CD4-positive, CD25-positive, alpha-beta regulatory T cell (primary cell): ENCODE results near the gene RABIF. TPM values are rescaled to one million over a fixed set of nuclear protein-coding genes. Genes with fewer than 3 reads are reported as not detected.

Experiments
- ATAC-seq, 2 donors: fragments of 150-1000 bp; cut with Tn5 transposase; one replicate each; pipeline ENCODE4 v1.10.0; 2021; ENCODE audit warnings: low read depth in 2 of 2, moderate number of reproducible peaks in 2 of 2, moderate library complexity in 1 of 2
- DNase-seq, 3 donors: peaks; one replicate each; pipeline versions ENCODE4 v3.0.0 to v3.0.0-alpha.2; 2012 to 2022; ENCODE audit warnings: mixed read lengths in 1 of 3
- H3K27ac ChIP-seq: one replicate; pipeline ENCODE4 v1.7.0; 2013; ENCODE audit warnings: mild to moderate bottlenecking, low read length; ENCODE audit not compliant: insufficient read depth, poor library complexity, severe bottlenecking
- H3K27me3 ChIP-seq: one replicate; pipeline ENCODE4 v1.7.0; 2013; ENCODE audit warnings: low read length; ENCODE audit not compliant: control insufficient read depth, insufficient read depth
- H3K36me3 ChIP-seq: one replicate; pipeline ENCODE4 v1.7.0; 2013; ENCODE audit warnings: mild to moderate bottlenecking, low read length, moderate library complexity; ENCODE audit not compliant: control insufficient read depth, insufficient read depth
- H3K4me1 ChIP-seq: 2 replicates; pipeline ENCODE4 v1.7.0; 2013; ENCODE audit warnings: mild to moderate bottlenecking, low read length; ENCODE audit not compliant: insufficient read depth, control insufficient read depth, poor library complexity, severe bottlenecking
- H3K4me3 ChIP-seq: one replicate; pipeline ENCODE4 v1.7.0; 2013; ENCODE audit warnings: low read depth, mild to moderate bottlenecking, low read length, moderate library complexity
- H3K9me3 ChIP-seq, 2 experiments: 1 replicate in 1 of 2; 2 replicates in 1 of 2; pipeline ENCODE4 v1.7.0; 2013; ENCODE audit warnings: low read length in 2 of 2, mild to moderate bottlenecking in 1 of 2, moderate library complexity in 1 of 2; ENCODE audit not compliant: control insufficient read depth in 2 of 2
- H3K27ac Mint-ChIP-seq, 3 donors: one replicate each; pipeline ENCODE4 v1.8.0; 2020 to 2022; ENCODE audit warnings: mild to moderate bottlenecking in 3 of 3, mixed read lengths in 3 of 3, moderate library complexity in 2 of 3
- H3K27me3 Mint-ChIP-seq: one replicate; pipeline ENCODE4 v1.8.0; 2022; ENCODE audit warnings: mild to moderate bottlenecking, mixed read lengths
- H3K36me3 Mint-ChIP-seq: one replicate; pipeline ENCODE4 v1.8.0; 2020; ENCODE audit warnings: mixed read lengths
- H3K4me1 Mint-ChIP-seq, 4 donors: one replicate each; pipeline ENCODE4 v1.8.0; 2020 to 2022; ENCODE audit warnings: mixed read lengths in 4 of 4, mild to moderate bottlenecking in 1 of 4
- H3K4me3 Mint-ChIP-seq, 4 donors: one replicate each; pipeline ENCODE4 v1.8.0; 2020 to 2022; ENCODE audit warnings: mild to moderate bottlenecking in 4 of 4, mixed read lengths in 4 of 4, moderate library complexity in 3 of 4
- H3K9me3 Mint-ChIP-seq, 7 donors: one replicate each; pipeline ENCODE4 v1.8.0; 2020 to 2022; ENCODE audit warnings: mixed read lengths in 7 of 7, mild to moderate bottlenecking in 3 of 7, moderate library complexity in 2 of 7
- polyA plus RNA-seq, 4 donors: library from polyadenylated mRNA; unstranded; fragments of 300-500 nt; fragmentation: Illumina TruSeq; gene quantifications; one replicate each; pipeline ENCODE4 v1.2.3, GENCODE V29; 2021
- total RNA-seq: library from RNA; stranded (reverse); gene quantifications from one replicate; pipeline ENCODE4 v1.2.3, GENCODE V29; 2022

The RABIF gene
- total and polyA plus RNA-seq, 5 donors from 2014 or later, result 13.0 to 30.7 (median 26.8) TPM

DNA sequence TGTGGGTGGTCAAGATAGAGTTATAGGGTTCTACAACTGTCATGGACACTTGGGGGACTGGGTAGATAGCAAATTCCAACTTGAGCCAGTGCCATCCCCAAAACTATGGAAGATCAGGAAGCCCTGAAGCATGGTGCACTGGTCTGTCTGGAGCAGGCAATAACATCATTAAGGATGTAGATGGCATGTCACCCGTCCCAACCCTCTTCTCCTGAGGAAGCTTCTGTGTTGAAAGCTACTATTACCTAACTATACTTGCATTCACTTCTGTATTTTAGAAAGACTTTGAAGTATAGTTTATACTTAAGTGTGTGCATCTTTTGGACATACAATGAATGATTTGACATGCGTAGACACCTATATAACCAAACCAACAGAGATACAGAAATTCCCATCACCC, 32.9 kb downstream of the RABIF start:
- Mint-ChIP-seq H3K27me3 (peaks cover 24% of the 10 kb centered on the region), H3K27ac (no peak overlapping the region), H3K36me3 (no peaks in the 10 kb centered on the region), H3K9me3 (peaks cover 0 to 1% (median 0%) of the 10 kb centered on the region in 7 donors), H3K4me3 (no peak overlapping the region), H3K4me1 (peaks cover 0 to 8% (median 0%) of the 10 kb centered on the region in 4 donors)
- no peak for ATAC-seq
- Histone ChIP-seq H3K36me3 (no peaks in the 10 kb centered on the region), H3K27ac (no peak overlapping the region), H3K4me3 (no peak overlapping the region), H3K27me3 (no peaks in the 10 kb centered on the region), H3K4me1 (peaks cover 4% of the 10 kb centered on the region), H3K9me3 (no peaks in the 10 kb centered on the region)
- DNase-seq, result no peak

GRCh38 chr1:202854787-202855186, 34.2 kb downstream of the RABIF start:
- no peaks in the 10 kb centered on the region for H3K9me3 ChIP-seq
- Mint-ChIP-seq H3K4me1 (peaks cover 0 to 2% (median 0%) of the 10 kb centered on the region in 4 donors), H3K27me3 (peaks cover 12% of the 10 kb centered on the region), H3K4me3 (no peak overlapping the region), H3K9me3 (peaks cover 0 to 1% (median 0%) of the 10 kb centered on the region in 7 donors), H3K27ac (no peak overlapping the region), H3K36me3 (no peaks in the 10 kb centered on the region)
- DNase-seq (no peak), ATAC-seq (no peak)
- no peak overlapping the region for H3K4me3 ChIP-seq
- no peak overlapping the region for H3K27ac ChIP-seq
- H3K4me1 ChIP-seq, result no peaks in the 10 kb centered on the region
- H3K36me3 ChIP-seq, result no peaks in the 10 kb centered on the region
- no peaks in the 10 kb centered on the region for H3K27me3 ChIP-seq

DNA sequence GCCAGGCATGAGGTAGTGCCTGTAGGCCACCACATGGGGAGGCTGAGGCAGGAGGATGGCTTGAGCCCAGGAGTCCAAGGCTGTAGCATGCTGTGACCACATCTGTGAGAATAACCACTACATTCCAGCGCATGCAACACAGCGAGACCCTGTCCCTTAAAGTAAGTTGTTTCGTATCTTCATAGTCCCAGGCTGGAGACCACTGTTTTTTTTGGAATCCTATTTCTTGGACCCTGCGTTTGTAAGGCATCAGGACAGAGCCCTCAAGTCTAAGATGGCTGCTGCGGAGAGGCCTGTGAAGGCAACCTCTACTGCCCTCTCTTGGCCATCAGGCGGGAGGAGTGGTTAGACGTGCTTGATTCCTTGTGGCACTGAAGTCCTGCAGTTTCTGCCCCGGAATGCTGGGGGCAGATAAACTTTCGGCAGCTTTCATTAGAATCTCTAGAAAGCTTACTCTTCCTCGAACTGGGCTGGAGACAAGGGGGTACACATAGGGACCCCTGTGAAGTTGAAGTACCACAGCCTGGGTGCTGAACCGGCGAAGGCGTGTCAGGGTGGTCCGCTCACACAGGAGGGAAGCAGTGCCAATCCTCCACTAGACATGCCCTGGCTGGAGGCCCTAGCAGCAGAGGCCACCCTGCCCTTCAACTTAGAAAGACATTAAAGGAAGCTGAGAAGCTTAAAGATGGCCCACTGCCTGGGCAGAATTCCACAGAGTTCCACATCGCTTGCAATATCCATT, 36.6 kb downstream of the RABIF start:
- H3K9me3 Mint-ChIP-seq, result peaks cover 0 to 2% (median 0%) of the 10 kb centered on the region in 7 donors
- H3K36me3 ChIP-seq, result no peaks in the 10 kb centered on the region
- H3K36me3 Mint-ChIP-seq, result no peaks in the 10 kb centered on the region
- H3K27me3 Mint-ChIP-seq, result no peaks in the 10 kb centered on the region
- no peak overlapping the region for H3K4me3 Mint-ChIP-seq
- H3K4me1 Mint-ChIP-seq, result peaks cover 0 to 7% (median 0%) of the 10 kb centered on the region in 4 donors
- no peak overlapping the region for H3K4me3 ChIP-seq
- DNase-seq, result peak in 1 of 3 donors; percentile 71
- no peaks in the 10 kb centered on the region for H3K4me1 ChIP-seq
- H3K27ac Mint-ChIP-seq, result peak overlapping the region in 1 of 3 donors; percentile 9
- H3K27ac ChIP-seq, result no peak overlapping the region
- H3K9me3 ChIP-seq, result no peaks in the 10 kb centered on the region
- H3K27me3 ChIP-seq, result no peaks in the 10 kb centered on the region
- peak; percentile 59 to 61 for ATAC-seq

DNA sequence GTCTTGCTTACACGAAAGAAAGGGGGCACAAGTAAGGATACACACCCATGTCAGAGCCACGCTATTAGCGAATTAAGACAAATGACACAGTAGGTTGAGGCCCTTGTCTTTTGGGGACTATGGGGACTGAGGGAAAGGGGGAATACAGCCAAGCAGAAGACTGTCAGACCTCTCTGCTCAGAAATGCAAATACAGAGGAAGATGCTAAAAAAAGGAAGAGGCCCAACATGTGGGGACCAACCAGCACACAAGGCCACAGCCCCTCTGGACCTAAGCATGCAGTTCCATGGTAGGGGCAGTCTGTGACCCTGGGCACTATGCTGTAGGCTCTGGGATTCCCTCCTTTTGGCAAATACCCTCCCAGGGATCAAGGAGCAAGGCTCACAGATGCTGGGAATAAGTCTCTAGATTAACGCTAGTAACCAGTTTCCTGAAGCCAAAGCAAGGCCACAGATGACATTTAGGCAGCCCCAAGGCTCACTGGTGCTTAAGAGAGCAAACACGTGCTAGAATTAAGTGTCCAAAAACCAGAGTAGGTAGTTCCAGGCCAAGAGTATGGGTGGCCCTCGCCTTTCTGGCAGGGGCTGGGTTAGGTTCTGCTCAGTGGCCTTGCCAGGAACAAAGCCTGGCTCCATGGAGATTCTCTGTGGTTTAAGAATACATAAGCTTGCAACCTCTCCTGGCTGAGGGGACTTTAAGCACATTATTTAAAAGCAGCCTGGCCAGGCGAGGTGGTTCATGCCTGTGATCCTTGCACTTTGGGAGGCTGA, 38.2 kb downstream of the RABIF start:
- H3K4me1 Mint-ChIP-seq, result peaks cover 0 to 7% (median 0%) of the 10 kb centered on the region in 4 donors
- Histone ChIP-seq H3K4me3 (no peak overlapping the region), H3K36me3 (no peaks in the 10 kb centered on the region), H3K4me1 (no peaks in the 10 kb centered on the region), H3K9me3 (no peaks in the 10 kb centered on the region), H3K27me3 (no peaks in the 10 kb centered on the region), H3K27ac (no peak overlapping the region)
- DNase-seq, result no peak
- no peak overlapping the region for H3K4me3 Mint-ChIP-seq
- H3K9me3 Mint-ChIP-seq, result peaks cover 0 to 2% (median 0%) of the 10 kb centered on the region in 7 donors
- no peak overlapping the region for H3K27ac Mint-ChIP-seq
- no peak for ATAC-seq
- peaks cover 2% of the 10 kb centered on the region for H3K27me3 Mint-ChIP-seq
- H3K36me3 Mint-ChIP-seq, result no peaks in the 10 kb centered on the region

- Mint-ChIP-seq H3K27ac (peak overlapping the region in 1 of 3 donors; percentile 82), H3K4me1 (peaks cover 0 to 7% (median 0%) of the 10 kb centered on the region in 4 donors), H3K36me3 (no peaks in the 10 kb centered on the region)
Measured at GRCh38 chr1:202848191-202848542, 40.8 kb downstream of the RABIF start.

DNA sequence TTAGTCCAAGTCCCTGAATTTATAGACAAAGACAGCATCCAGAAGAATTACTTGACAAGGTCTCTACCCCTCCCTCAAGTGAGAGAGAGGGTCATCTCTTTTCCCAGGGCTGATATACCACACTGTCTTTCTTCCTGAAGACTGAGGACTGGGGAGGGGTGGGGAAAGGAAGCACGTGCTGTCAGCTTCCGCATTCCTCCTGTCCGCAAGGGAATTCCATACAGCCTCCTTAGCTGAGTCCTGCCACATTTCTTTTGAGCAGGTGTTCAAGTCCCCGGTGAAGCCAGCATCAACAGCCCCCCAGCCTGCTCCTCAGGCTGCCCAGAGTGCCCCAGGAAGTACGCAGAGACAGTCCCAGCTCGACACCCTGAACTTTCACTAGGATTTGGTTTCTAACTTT, 44.0 kb downstream of the RABIF start:
- peaks cover 0 to 2% (median 0%) of the 10 kb centered on the region in 7 donors for H3K9me3 Mint-ChIP-seq
- H3K4me3 Mint-ChIP-seq, result no peak overlapping the region
- peaks cover 4% of the 10 kb centered on the region for H3K27me3 Mint-ChIP-seq
- no peaks in the 10 kb centered on the region for H3K36me3 ChIP-seq
- H3K9me3 ChIP-seq, result no peaks in the 10 kb centered on the region
- H3K27ac ChIP-seq, result no peak overlapping the region
- H3K4me1 Mint-ChIP-seq, result peaks cover 0 to 7% (median 0%) of the 10 kb centered on the region in 4 donors
- H3K4me1 ChIP-seq, result no peaks in the 10 kb centered on the region
- no peaks in the 10 kb centered on the region for H3K27me3 ChIP-seq
- H3K27ac Mint-ChIP-seq, result no peak overlapping the region
- no peak overlapping the region for H3K4me3 ChIP-seq
- no peak for DNase-seq
- ATAC-seq, result no peak
- no peaks in the 10 kb centered on the region for H3K36me3 Mint-ChIP-seq

More at GRCh38 chr1:202848191-202848542, 40.8 kb downstream of the RABIF start:
- DNase-seq (peak in 1 of 3 donors; percentile 29), ATAC-seq (no peak)
- no peak overlapping the region for H3K4me3 Mint-ChIP-seq
- Histone ChIP-seq H3K4me1 (no peaks in the 10 kb centered on the region), H3K36me3 (no peaks in the 10 kb centered on the region), H3K27me3 (no peaks in the 10 kb centered on the region), H3K27ac (no peak overlapping the region), H3K4me3 (no peak overlapping the region), H3K9me3 (no peaks in the 10 kb centered on the region)
- peaks cover 4% of the 10 kb centered on the region for H3K27me3 Mint-ChIP-seq
- H3K9me3 Mint-ChIP-seq, result peaks cover 0 to 2% (median 0%) of the 10 kb centered on the region in 7 donors

GRCh38 chr1:202844259-202844658, 44.7 kb downstream of the RABIF start:
- Mint-ChIP-seq H3K4me3 (no peak overlapping the region), H3K27me3 (peaks cover 4% of the 10 kb centered on the region), H3K9me3 (peaks cover 0 to 2% (median 0%) of the 10 kb centered on the region in 7 donors), H3K36me3 (no peaks in the 10 kb centered on the region), H3K4me1 (peaks cover 0 to 6% (median 0%) of the 10 kb centered on the region in 4 donors), H3K27ac (no peak overlapping the region)
- Histone ChIP-seq H3K27ac (no peak overlapping the region), H3K36me3 (no peaks in the 10 kb centered on the region), H3K4me3 (no peak overlapping the region), H3K4me1 (no peaks in the 10 kb centered on the region), H3K27me3 (no peaks in the 10 kb centered on the region), H3K9me3 (no peaks in the 10 kb centered on the region)
- ATAC-seq (no peak), DNase-seq (no peak)
